HG02763 (cell line): Measurements from ENCODE around the gene STON1.
"Not testable (repeated sequence)": the region's sequence is repeated elsewhere in the genome, so short reads cannot be mapped to it uniquely, and the experiment has no call there.

Experiments used
- ATAC-seq: cut with Tn5 transposase; IDR thresholded peaks from one replicate; pipeline ENCODE4 v1.9.1; 2021; ENCODE audit warnings: mild to moderate bottlenecking, moderate library complexity; ENCODE audit not compliant: unreplicated experiment

STON1 gene

DNA sequence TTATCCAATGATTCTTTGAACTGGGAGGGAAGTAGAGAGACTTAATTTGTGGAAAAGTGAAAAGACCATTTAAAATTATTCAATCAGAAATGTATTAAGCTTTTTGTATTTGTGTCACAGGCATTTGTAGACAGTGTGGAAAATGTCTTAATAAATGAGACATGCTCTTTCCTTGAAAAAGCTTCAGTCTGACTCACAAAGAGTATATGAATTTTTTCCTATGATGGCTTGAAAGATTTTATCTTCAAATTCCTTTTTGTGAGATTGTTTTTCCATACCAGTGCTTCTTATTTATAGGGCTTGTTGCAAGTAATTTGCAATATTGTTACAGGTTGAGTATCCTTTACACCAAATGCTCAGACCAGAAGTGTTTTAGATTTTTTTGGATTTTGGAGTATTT is 39.5 kb downstream of the STON1 start:
- ATAC-seq = no peak

- no peak for ATAC-seq
Observed at GRCh38 chr2:48572816-48573215, 42.9 kb downstream of the STON1 start.

DNA sequence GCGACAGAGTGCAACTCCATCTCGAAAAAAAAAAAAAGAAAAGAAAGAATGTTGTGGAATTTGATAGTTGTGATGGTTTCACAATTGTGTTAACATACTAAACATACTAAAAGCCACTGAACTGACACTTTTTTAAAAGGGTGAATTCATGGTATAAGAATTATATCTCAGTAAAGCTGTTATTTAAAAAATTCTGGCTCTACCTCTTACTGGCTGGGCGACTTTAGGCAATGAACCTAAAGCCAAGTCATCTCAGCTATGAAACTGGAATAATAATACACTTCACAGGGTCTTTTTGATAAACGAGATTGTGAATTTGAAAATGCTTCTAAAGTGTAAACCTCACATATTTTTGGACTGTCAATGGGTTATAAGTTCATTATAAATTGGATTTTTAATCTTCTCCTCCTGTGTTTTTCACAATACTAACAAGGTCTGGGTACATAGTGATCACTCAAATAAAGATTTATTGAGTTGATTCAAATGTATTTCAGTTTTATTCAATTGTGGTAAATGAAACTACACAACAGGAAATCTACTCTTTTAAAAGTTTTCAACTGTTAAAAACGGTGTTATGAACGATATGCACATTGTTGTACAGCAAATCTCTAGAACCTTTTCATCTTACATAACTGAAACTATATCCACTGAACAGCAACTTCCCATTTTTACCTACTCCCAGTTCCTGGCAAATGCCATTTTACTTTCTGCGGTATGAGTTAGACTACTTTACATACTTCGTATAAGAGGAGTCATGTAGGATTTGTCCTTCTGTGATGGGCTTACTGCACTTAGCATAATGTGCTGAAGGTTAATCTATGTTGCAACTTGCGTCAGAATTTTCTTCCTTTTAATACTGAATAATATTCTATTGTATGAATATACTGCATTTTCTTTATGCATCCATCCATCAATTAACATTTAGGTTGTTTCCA is 44.7 kb downstream of the STON1 start:
- ATAC-seq = no peak

GRCh38 chr2:48578313-48578712 is 48.4 kb downstream of the STON1 start:
- ATAC-seq = no peak

- no peak for ATAC-seq
Observed at GRCh38 chr2:48583961-48584360, 54.0 kb downstream of the STON1 start.

DNA sequence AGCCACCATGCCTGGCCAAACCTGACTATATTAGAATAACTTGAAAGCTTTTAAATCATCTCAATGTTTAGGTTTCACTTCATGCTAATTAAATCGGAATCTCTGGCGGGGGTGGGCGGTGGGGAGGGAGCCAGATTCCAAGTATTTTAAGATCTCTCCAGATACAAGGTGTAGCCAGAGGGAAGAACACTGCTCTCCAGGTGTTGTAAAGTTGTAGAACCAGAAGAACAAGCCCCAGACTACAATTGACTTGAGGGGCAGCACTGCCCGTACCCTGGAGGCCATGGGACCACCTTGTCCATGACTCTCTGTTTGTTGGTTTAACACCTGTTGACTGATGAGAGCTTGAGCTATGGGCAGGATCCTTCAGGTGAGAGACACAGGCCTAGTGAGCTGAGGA is 54.6 kb downstream of the STON1 start:
- no peak for ATAC-seq

GRCh38 chr2:48586433-48586832 is 56.5 kb downstream of the STON1 start:
- ATAC-seq = no peak

DNA sequence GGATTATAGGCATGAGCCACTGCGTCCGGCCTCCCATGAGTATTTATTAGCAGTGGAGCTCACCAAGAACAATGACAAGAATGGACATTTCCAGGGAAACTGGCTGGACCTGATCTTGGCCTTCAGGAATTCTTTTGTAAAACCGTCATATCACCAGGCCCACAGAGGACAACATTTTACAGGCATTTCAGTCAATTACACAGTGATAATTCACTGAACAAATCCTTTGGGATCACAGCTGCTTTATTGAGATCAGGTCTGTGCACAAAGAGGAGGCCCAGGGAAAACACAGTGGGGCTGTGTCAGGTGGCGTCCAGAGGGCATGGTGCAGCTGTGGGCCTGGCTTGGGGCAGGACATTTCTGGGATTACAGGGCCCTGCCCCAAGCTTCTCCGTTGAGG is 57.6 kb downstream of the STON1 start:
- ATAC-seq = no peak

DNA sequence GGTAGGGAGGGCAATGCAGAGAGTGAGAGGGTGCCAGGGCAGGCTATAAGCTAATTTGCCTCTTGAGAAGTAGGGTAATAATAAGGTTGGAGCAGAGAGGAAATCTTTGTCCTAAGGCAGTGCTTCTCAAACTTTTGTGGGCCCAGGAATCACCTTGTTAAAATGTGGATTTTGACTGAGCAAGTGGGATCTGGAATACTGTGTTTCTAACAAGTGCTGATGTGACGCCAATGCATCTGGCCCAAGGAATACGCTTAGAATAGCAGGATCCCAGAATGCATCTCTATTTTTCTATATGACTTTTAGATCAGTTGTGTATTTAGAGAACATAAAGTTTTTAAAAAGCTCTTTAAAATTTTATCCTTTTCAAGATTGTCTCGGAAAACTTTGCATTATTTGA is 58.0 kb downstream of the STON1 start:
- ATAC-seq = no peak

DNA sequence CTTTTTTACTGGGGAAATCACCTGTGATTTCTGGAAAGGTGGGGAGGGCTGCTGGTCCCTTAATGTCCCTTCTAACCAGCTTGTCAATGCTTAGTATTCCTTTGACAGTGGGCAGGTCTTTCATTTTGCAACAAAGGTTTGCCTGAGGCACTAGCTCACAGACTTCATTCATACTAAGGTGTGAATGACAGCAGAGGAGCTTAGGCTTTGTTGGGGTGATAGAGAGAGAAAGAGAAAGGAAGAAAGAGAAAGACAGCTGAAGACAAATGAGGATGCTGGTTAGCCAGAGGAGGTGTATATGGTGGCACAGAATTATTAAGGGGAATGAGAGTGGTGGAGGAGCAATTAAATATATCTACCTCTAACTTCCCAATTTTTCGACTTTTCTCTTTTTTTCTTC is 58.8 kb downstream of the STON1 start:
- no peak for ATAC-seq

DNA sequence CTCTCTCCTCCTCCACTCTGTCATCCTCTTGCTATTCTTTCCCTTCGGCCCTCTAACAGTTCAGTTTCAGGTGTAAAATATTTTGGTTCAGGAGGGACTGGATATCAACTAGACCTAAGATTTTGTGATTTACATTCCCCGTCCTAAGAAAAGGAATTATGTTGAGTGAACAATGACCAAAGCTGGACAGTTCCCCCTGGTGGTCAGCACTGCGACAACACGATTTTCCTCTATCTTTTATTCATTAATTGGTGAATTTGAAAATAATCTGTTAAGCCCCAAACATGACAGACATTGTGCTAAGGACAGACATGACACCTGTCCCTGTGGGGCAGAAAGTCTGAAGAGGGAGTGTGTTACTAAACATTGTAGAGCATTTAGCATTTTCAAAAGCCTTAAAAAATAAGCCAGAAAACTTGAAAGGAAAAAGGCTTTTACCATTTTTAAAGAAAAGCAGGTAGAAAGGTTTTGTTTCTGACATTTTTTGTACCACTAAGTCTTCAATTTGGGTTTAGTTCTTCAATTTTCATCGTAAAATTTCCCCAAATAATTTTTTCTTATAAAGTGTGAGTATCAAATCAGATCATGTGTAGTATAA is 59.3 kb downstream of the STON1 start:
- no peak for ATAC-seq

- no peak for ATAC-seq
Observed at GRCh38 chr2:48590017-48590416, 60.1 kb downstream of the STON1 start.

GRCh38 chr2:48592067-48592466 is 62.1 kb downstream of the STON1 start:
- ATAC-seq = no peak

DNA sequence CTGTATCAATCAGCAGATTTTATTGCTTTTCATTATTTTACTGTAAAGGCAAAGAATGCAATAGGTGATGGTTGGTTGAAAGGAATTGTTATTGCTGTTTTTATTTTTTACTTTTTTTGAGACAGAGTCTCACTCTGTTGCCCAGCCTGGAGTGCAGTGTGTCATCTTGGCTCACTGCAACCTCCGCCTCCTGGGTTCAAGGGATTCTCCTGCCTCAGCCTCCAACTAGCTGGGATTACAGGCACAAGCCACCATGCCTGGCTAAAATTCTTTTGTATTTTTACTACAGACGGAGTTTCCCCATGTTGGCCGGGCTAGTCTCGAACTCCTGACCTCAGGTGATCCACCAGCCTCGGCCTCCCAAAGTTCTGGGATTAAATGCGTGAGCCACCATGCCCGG is 66.8 kb downstream of the STON1 start:
- not testable (repeated sequence) for ATAC-seq

- ATAC-seq = no peak
Observed at GRCh38 chr2:48597492-48597891, 67.5 kb downstream of the STON1 start.

GRCh38 chr2:48600204-48600813 is 70.4 kb downstream of the STON1 start:
- ATAC-seq = no peak

- no peak for ATAC-seq
Observed at GRCh38 chr2:48600917-48601316, 71.0 kb downstream of the STON1 start.

GRCh38 chr2:48601349-48601748 is 71.4 kb downstream of the STON1 start:
- no peak for ATAC-seq

DNA sequence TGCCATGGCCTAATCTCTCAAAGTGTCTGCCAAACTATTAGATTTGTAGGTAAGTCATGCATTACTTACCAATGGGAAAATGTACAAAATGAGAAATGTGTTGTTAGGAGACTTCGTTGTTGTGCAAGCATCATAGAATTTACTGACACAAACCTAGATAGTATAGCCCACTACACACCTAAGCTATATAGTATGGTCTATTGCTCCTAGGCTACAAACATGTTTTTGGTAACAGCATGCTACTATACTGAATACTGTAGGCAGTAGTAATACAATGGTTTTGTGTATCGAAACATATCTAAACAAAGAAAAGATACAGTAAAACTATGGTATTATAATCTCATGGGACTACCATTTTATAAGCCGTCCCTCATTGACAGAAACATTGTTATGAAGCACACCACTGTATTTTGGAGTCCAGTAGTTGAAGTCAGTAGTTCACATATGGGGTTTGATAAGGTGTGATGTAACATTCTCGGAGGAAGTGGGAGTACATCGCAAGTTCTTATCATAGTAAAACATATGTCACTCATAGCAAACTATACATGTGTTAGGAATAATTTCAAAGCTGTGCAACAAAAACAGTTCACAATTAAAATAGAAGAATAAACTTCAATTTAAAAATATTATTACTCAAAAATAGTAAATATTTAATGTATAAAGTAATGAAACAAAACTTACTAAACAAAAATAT is 75.7 kb downstream of the STON1 start:
- ATAC-seq = no peak

- ATAC-seq = no peak
Observed at GRCh38 chr2:48607307-48608014, 77.5 kb downstream of the STON1 start.

GRCh38 chr2:48613211-48613610 is 83.3 kb downstream of the STON1 start:
- no peak for ATAC-seq
